Amniotic epithelial cell (primary cell): ENCODE measurements around the gene ATRX.
A peak's percentile ranks its signal among the peaks of the same experiment; 100 is the strongest.
"Not testable (repeated sequence)": the region's sequence is repeated elsewhere in the genome, so short reads cannot be mapped to it uniquely, and the experiment has no call there.

ENCODE experiments used
- DNase-seq: peaks from one replicate; pipeline ENCODE4 v3.0.0-alpha.2; 2010; ENCODE audit warnings: low read depth

ATRX gene

DNA sequence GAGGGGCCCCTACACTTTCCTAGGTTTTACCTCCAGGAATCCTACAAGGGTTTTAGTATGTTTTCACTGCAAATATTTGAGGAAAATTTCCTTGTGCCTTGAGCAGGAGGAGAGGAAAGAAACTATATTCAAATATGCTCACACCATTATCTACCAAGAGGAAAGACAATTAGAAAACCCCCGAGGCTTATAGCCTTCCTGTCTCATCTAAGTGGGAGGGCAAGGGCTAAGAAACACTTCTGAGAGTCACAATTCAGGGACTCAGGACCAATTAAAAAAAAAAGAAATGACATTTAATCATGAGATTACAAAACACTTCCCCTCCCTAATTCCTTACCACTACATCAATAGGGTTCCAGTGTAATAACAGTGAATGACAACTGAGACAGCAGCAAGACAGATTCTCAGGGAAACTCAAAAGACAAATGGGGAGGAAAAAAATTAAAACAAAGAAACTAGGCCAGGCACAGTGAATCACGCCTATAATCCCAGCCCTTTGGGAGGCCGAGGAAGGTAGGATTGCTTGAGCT, 45.6 kb downstream of the ATRX start:
- no peak for DNase-seq

DNA sequence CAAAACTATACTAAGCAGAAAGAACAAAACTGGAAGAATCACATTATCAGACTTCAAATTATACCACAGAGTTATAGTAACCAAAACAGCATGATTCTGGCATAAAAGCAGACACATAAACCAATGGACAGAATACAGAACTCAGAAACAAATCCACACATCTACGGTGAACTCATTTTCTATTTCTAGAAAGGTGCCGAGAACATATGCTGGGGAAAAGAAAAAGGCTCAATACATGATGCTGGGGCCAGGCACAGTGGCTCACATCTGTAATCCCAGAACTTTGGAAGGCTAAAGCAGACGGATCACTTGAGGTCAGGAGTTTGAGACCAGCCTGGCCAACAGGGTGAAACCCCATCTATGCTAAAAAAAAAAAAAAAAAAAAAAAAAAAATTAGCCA, 52.7 kb downstream of the ATRX start:
- DNase-seq: no peak

DNA sequence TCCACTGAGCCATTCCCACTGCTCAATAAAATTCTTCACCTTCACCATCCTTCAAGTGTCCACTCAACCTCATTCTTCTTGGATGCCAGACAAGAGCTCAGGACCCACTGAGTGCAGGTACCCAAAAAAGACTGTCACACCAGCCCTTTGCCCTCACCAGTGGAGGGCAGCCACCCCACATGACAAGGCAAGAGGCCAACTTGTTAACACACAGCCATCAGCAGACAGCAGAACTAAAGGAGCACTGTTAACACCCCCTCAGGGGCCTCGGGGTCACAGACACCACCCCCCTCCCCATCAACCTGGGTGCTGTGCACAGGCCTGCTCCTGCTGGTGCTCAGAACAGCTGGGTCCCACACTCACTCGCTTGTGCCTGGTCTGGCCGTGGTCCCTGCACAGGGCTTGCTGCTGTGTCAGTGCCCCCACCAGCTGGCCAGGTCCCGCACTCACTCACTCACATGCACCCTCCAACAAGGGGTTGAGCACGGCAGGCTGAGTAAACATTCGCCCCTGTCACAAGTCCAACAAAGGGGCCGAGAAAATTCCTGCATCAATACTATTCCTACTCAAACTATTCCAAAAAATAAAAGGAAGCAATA, 54.1 kb downstream of the ATRX start:
- no peak for DNase-seq

DNA sequence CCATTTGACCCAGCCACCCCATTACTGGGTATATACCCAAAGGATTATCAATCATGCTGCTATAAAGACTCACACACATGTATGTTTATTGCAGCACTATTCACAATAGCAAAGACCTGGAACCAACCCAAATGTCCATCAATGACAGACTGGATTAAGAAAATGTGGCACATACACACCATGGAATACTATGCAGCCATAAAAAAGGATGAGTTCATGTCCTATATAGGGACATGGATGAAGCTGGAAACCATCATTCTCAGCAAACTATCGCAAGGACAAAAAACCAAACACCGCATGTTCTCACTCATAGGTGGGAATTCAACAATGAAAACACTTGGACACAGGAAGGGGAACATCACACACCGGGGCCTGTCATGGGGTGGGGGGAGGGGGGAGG, 59.9 kb downstream of the ATRX start:
- not testable (repeated sequence) for DNase-seq

DNA sequence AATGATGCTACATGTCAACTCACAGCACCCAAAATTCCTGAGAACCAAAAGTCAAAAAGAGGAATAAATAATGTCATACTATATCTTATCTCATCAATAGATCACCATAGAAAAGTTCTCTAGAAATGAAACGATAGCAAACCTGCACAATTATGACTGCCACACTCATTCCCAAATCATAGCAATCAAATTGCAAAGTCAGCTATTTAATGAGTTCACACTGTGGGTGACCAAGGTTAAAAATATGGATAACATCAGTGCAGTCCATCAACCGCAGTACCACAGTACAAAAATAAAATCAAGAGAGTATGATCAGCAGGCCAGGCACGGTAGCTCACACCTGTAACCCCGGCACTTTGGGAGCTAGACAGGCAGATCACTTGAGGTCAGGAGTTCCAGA, 62.3 kb downstream of the ATRX start:
- no peak for DNase-seq

DNA sequence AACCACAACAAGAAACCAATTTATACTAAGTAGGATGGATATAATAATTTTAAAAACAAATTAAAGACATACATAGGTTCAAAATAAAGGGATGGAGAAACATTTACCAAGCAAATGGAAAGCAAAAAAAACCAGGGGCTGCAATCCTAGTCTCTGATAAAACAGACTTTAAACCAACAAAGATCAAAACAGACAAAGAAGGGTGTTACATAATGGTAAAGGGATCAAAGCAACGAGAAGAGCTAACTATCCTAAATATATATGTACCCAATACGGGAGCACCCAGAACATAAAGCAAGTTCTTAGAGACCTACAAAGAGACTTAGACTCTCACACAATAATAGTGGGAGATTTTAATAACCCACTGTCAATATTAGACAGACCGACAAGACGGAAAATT, 66.6 kb downstream of the ATRX start:
- DNase-seq: no peak

DNA sequence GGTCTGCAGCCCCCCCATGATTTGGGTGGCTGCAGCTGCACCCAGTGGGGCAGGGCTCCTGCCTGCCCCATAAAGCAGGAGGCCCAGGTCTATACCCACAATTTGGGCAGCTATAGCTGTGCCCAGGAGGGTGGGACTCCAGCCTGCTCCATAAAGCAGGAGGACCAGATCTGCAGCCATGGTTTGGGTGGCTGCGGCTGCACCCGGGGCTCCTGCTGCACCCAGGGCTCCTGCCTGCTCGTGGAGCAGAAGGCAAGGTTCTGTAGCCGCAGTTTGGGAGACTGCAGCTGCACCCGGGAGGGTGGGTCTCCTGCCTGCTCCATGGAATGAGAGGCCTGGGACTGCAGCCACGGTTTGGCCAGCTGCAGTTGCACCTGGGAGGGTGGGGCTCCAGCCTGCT, 81.1 kb downstream of the ATRX start:
- no peak for DNase-seq

DNA sequence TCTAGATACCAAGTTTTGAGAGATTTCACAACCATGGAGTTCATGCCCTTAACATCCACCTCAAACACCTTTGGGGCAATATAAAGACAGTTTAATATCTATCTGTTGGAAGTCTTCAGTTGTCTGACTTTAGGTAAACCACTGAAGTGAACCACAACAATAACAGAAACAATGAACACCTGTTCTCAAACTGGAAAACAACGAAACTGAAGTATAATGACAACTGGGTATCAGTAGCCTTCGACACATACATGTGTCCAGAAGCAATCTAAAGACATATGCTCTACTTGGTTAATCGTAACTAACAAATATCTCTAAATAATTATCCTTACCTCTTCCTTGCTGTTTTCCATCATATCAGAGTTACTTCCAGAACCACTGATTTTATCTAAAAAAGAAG, 87.8 kb downstream of the ATRX start:
- DNase-seq: no peak

DNA sequence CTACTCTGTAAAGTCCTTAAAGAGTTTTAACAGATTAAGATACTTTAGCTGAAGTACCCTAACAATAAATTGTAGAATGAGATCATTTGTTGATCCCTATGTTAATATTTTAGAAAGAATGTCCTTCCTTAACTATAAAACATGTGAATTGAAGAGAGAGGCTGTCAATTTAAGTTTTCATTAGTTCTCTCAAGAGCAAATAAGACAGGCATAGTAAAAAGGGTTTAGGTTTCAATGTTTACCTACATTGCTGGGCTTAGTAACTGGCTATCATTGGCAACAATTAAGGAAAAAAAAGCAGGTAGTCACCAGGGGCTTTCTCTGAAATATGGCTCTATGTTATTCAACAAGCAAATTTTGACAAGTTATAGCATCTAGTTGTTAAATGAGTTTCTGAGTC, 91.5 kb downstream of the ATRX start:
- DNase-seq: no peak

DNA sequence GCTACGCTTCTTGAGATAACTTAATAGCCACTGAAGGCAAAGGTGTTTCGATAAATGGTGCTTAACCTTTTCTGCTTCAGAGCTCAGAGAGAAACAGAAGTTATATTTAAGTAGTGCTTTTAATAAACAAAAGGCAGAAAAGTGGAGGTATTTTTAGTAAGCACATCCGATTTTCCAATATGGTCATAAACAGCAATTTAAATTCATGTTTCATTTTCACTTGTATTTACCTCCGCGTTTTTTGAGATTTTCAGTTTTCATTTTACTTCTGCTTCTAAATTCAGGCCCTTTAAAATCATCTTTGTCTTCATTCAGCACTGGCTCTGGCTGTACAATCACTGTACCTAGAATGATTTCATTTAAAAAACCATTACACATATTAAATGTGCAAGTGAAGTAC, 92.4 kb downstream of the ATRX start:
- no peak for DNase-seq

DNA sequence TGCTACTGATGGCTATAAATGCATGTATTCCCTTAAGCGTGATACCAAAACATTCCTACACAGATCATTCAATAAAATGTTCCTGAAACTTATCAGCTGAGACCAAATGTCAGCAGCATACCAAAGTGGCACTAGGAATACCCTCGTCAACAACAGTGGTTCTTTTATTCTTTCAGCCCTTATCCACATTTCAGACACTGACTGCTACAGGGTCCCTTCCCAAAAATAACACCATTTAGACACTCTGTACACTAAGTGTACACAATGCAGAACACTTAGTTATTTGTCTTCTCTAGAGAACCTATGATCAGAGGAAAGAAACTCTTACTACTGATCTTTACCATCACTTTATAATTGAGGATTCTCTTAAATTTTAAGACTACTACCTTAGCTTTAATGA, 94.1 kb downstream of the ATRX start:
- no peak for DNase-seq

DNA sequence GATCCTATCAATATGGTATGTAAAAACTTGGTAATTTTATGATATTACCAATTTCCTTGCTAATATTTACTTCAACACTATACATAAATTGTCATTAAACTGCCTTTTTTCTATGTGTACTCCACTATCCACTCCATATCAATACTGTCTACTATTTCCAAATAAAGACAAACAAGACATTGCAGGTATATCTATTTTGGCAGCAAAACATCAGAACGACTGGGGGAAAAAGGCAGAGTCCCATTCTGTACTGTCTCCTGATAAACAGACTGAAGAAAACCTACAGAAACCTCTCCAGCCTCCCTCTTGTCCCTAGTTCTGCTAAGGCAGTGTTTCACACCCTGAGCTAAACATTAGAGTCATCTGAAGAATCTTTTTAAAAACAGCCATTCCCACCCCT, 96.6 kb downstream of the ATRX start:
- DNase-seq: no peak

DNA sequence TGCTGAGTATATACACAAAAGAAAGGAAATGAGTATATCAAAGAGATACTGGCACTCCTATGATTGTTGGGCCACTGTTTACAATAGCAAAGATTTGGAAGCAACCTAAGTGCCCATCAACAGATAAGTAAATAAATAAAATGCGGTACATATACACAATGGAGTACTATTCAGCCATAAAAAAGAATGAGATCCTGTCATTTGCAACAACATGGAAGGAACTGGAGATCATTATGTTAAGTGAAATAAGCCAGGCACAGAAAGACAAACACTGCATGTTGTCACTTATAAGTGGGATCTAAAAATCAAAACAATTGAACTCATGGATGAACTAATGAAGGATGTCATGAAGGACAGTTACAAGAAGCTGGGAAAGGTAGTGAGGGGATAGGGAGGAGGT, 100.3 kb downstream of the ATRX start:
- not testable (repeated sequence) for DNase-seq

DNA sequence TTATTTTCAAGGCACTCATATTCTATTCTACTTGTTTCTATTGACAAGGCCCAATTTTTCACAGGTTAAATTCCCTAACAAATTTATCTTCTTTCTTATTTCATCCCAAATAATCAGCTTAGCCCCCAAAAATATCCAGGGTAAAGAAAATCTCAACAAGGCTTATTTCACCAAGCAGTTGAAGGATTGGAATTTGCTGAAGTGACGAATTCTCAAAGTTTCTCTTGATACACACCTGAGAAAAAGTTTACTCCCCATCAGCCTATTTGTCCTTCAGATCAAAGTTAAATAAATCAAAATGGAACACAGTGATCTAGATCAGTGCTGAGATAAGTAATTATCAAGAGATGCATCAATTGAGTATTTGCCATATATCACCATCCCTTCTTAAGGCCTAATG, 106.9 kb downstream of the ATRX start:
- DNase-seq: no peak

DNA sequence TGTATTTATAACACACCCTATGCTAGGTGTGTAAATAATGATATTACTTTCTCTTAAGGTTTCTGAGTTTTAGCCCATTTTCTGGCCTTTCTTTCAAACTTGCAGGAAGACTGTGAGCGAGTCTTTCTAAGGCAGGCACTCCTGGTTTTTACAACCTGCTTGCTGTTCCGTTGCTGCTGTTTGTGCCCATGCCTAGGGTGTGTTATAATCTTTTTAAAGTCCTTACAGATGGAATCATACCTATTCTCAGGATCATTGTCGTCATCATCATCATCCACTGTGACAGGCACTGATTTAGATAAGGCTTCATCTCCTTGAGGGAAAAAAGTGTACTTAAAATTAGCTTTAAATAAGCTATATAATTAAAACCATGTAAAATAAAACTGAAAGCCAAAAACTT, 110.0 kb downstream of the ATRX start:
- no peak for DNase-seq

DNA sequence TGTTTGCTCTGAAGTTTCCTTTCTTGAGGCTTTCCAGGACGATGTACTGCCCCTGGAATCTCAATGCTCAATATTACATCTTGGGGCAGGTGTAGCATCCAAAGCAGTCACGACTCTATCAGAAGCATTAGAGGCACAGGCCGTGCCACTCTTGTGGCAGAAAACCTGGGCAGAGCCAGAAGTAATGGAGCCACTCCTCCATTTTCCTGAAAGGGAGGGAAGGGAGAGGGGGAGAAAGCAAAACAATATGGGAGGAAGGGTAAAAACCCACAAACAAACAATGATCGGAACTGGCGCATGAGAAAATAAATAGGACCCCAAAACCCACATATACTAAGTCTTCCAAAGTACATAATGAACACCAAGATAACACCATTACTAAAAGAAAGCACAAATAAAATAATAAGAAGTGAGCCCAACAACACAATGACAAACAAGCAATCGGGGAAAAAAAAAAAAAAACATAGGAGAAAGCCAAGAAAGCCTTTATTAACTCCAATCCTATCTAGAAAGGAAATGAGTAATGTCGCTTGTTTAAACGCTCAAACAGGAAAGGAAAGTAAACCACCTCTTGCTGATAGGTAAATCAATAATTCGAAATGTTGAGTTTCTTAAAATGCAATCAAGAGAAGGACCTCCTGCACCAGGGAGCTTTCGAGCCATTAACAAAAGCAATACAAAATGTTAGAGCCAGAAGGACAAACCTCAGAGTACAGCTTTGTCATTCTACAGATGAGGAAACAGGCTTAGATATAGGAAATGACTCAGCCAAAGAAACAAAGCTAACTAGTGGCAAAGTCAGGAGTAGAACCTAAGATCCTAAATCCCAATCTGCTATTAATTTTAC, 117.4 kb downstream of the ATRX start:
- peak; percentile 48 for DNase-seq

DNA sequence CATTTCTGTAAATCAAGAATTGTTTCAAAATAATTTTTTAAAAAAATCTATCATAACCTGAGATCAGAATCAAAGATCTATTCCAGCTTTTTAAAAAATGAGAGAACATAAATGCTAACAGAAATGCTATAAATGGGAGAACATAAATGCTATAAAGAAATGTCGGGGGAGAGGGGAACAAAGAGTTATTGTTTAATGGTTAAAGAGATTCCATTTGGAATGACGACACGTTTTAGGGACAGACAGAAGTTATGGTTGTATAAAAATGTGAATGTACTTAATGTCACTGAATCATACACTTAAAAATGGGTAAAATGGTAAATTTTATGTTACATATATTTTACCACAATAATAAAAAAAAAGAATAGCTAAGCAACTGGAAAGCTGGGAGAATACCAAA, 127.1 kb downstream of the ATRX start:
- no peak for DNase-seq

DNA sequence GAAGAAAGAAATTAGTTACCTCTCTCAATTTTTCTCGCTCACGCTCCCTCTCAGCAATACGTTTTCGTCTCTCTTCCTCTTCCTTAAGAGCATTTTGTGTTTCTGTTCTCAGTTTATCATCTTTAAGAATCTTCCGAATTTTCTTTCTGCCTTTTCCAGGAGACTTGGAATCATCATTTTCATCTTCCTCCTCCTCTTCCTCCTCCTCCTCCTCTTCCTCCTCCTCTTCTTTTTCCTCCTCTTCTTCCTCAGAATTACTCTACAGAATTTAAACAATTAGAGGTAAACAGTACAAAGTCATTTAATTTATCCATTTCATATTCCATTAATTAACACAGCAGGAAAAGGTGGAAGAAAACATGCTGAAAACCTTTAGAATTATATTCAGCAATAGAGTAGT, 133.9 kb downstream of the ATRX start:
- DNase-seq: no peak

DNA sequence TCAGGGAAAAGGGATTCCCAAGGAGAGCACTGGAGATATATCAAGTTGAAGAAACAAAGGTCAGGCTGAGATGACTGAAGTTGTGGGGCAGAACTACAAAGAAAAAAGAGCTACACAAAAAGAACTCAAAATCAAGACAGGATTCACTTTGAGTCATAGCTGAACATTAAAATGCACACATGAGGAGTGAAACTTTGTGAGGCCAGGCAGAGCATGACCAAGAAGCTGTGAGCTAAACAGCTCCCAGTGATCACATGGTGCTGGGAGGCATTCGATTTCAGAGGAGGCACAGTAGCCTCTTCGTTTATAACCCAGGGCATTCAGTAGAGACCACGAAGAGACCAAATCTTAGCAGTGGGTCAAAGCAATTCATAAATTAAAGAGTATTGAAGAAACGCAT, 145.3 kb downstream of the ATRX start:
- no peak for DNase-seq

DNA sequence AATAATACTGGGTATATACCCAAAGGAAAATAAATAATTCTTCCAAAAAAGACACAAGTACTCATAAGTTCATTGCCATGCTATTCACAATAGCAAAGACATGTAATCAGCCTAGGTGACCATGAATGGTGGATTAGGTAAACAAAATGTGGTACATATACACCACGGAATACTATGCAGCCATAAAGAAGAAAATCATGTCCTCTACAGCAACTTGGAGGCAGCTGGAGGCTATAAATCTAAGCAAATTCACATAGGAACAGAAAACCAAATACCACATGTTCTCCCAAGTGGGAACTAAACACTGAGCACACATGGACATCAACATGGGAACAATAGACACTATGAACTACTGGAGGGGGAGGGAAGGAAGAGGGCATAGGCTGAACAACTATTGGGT, 146.2 kb downstream of the ATRX start:
- no peak for DNase-seq

DNA sequence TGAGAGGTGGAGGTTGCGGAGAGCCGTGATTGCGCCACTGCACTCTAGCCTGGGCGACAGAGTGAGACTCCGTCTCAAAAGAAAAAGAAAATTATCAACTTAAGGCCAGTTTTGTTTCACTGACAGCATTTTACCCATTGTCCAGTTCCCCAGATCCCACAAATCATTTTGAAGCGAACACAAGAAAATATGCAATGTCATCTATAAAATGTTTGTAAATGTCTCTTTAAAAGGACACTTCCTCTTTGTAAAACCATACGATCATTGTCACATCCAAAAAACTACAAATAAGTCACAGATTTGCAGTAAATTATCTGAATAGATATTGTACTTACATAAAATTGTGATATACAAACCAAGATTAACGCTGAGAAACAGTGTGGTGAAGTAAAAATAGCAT, 147.6 kb downstream of the ATRX start:
- DNase-seq: no peak

DNA sequence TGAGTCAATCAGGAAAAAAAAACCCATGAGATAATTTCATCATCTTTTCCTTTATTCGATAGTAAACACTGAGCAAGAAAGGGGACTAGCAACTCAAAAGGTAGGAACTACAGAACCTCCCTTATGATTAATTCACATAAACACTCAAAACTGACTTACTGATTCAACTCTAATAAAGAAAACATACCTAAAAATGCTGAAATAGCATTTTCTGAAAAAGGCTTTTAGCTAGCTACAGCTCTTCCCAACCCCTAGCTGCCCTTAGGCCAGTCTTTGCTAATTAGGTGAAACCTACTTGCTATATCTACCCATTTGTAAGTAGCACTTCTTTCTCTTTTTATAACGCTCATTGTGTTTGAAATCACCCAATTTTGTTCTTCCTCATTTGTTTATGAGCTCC, 150.6 kb downstream of the ATRX start:
- no peak for DNase-seq

DNA sequence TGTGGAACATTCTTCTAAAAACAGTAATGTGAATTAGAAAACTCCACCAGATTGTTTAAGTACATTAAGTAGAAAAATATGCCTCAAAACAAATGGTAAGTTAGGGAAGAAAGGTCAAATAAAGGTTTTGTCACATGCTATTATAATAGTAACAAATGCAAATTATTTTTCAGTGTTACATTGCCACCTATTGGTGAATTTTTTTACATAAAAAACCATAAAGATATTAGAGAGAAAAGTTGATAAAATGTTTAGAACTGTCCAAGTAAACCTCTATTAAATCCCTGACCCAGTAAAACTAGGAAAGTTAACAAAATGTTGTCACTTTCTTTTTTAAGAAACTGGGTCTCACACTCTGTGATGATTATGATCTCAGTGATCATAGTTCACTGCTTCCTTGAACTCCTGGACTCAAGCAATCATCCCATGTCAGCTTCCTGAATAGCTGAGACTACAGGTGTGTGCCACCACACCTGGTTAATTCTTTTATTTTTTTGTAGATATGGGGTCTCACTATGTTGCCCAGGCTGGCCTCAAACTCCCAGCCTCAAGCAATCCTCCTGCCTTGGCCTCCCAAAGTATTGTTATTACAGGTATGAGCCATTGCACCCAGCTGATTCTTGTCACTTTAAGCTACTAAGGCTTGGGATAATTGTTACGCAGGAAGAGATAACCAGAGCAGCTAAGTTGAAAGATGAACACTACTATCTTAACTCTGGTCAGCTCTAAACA, 157.6 kb downstream of the ATRX start:
- peak; percentile 2 for DNase-seq
